Prostate gland (tissue), 2 donors: Measurements from ENCODE around the gene GPR137. TPM values are rescaled to one million over a fixed set of nuclear protein-coding genes. Genes with fewer than 3 reads are reported as not detected.

Experiments used
- DNase-seq: peaks from one replicate; pipeline ENCODE4 v3.0.0-alpha.2; 2019; ENCODE audit warnings: low spot score
- H3K27ac ChIP-seq, 2 donors: fragments of 200-600 bp; sonication (generic); 2 replicates each; pipeline ENCODE4 v1.5.1; 2017 to 2019
- H3K27me3 ChIP-seq: fragments of 200-600 bp; sonication (generic); replicated peaks from 2 replicates; pipeline ENCODE4 v1.5.1; 2019; ENCODE audit not compliant: insufficient read depth
- H3K36me3 ChIP-seq, 2 donors: fragments of 200-600 bp; sonication (generic); 1 replicate in 1 of 2; 2 replicates in 1 of 2; pipeline versions ENCODE4 v1.5.1 to v1.8.1; 2017 to 2019
- H3K4me1 ChIP-seq: fragments of 200-600 bp; sonication (generic); replicated peaks from 2 replicates; pipeline ENCODE4 v1.5.1; 2019
- H3K4me3 ChIP-seq, 2 donors: fragments of 200-600 bp; sonication (generic); 2 replicates each; pipeline ENCODE4 v1.5.1; 2017 to 2019
- H3K9me3 ChIP-seq: fragments of 200-600 bp; sonication (generic); 2 replicates; pipeline ENCODE4 v1.5.1; 2017
- CTCF ChIP-seq, 4 experiments: fragments of 200-600 bp in 2 of 4; fragments of 450-650 bp in 2 of 4; sonication (generic) in 2 of 4; IDR thresholded peaks; 1 replicate in 3 of 4; 2 replicates in 1 of 4; pipeline ENCODE4 v1.5.1; 2016 to 2019; ENCODE audit warnings: antibody characterized with exemption in 4 of 4, mild to moderate bottlenecking in 2 of 4, moderate library complexity in 2 of 4
- POLR2A ChIP-seq: fragments of 450-650 bp; IDR thresholded peaks from one replicate; pipeline ENCODE4 v1.6.1; 2016; ENCODE audit warnings: antibody characterized with exemption, mild to moderate bottlenecking
- POLR2AphosphoS5 ChIP-seq: sonication (generic); formaldehyde crosslinking; IDR thresholded peaks from one replicate; pipeline ENCODE4 v1.6.1; 2017; ENCODE audit warnings: antibody characterized with exemption
- WGBS: methylation state at CpG from one replicate; pipeline ENCODE4 v1.1.5; 2018; 5-methylcytosine and 5-hydroxymethylcytosine counted together
- intact Hi-C: fragments of 100-400 bp; cut with DNase I; formaldehyde crosslinking; loops from one replicate; pipeline ENCODE4 v1.14.2; 2022
- total RNA-seq, 2 donors: library from RNA; depleted of rRNA; stranded (reverse); fragments of >200 nt; gene quantifications; one replicate each; pipeline ENCODE4 v1.1.0, GENCODE V29; 2016

Gene GPR137
- total RNA-seq, 2 donors from 2014 or later = 38.8 to 94.9 TPM

DNA sequence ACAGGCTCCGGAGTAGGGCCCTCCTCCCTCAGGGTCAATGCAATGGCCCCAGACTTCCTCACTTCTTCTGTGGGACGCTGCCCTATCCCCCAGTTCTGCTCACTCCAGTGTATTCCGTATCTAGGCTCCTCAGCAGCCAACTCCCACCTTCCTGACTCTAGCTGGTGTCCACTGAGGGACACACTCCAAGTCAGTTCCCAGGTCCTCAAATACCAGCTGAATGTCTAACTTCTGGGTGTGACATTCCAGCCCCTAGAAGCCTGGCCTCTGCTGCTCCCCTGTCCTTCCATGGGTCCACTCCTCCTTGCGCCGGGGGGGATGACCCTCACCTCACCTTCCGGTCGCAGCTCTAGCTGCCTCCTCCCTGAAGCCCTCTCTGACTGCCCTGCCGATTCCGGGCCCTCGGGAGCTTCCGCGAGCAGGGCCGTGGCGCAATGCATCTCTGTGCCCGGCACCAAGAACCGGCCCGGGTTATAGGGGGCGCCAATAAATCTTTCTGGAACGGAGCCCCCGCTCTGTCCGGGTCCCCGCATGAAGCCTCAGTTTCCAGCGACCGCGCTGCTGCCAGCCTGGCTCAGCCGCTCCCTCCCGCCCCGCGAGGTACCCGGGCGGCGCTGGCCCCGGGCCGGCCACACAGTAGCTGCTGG is 16.6 kb upstream of the GPR137 start:
- H3K9me3 ChIP-seq = no peaks in the 10 kb centered on the region
- TF ChIP-seq CTCF (IDR thresholded peaks at IDR 0.05) (no peak), POLR2AphosphoS5 (no peak), POLR2A (no peak)
- peak overlapping the region; percentile 64 to 69 for H3K4me3 ChIP-seq
- intact Hi-C loops = no loop called here
- WGBS = 3% methylated on average over 18 of the region's 34 CpGs
- H3K36me3 ChIP-seq = no peaks in the 10 kb centered on the region
- H3K27me3 ChIP-seq = no peaks in the 10 kb centered on the region
- peak; percentile 51 for DNase-seq
- peaks cover 8% of the 10 kb centered on the region for H3K4me1 ChIP-seq
- peak overlapping the region; percentile 94 to 96 for H3K27ac ChIP-seq

DNA sequence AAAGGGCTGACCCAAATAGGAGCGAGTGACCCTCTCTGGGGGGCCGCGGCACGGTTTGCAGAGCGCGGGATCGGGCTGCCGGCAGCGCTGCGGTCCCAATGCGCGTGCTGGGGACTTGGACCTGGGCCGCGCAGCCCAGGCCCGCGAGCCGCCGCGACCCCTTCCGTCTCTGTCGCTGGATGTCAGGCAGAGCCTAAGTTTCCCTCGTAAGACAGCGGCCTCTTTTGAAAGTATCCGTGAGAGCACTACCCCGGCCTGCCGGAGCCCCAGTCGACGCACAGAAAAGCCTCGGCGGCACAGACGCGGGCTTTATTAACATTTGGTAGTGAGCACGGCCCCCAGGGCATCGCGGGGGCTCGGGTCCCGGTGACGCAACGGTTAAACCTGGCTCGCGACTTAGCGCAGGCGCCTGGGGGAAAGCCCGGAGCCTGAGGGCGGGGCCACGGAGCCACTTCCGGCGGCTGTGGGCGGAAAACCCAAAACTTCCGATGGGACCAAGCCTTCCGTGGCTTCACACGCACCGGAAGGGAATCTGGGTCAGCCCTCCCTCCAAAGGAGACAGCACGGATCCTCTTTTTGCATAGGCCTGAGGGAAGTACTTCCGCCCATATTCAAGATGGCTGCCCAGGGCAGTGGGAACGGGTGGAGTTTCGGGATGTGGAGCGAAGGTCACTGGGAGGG is 16.0 kb upstream of the GPR137 start:
- DNase-seq = peak; percentile 99
- peaks cover 8% of the 10 kb centered on the region for H3K4me1 ChIP-seq
- intact Hi-C loops = no loop called here
- WGBS = under 1% methylated on average over 46 of the region's 58 CpGs
- H3K27ac ChIP-seq = peak overlapping the region; percentile 94 to 96
- no peaks in the 10 kb centered on the region for H3K27me3 ChIP-seq
- TF ChIP-seq CTCF (IDR thresholded peaks at IDR 0.05) (peak in 3 of 4 experiments; percentile 13 to 33 (median 28)), POLR2A (peak; percentile 14), POLR2AphosphoS5 (peak; percentile 99)
- peak overlapping the region; percentile 64 to 69 for H3K4me3 ChIP-seq
- no peaks in the 10 kb centered on the region for H3K9me3 ChIP-seq
- H3K36me3 ChIP-seq = no peaks in the 10 kb centered on the region

DNA sequence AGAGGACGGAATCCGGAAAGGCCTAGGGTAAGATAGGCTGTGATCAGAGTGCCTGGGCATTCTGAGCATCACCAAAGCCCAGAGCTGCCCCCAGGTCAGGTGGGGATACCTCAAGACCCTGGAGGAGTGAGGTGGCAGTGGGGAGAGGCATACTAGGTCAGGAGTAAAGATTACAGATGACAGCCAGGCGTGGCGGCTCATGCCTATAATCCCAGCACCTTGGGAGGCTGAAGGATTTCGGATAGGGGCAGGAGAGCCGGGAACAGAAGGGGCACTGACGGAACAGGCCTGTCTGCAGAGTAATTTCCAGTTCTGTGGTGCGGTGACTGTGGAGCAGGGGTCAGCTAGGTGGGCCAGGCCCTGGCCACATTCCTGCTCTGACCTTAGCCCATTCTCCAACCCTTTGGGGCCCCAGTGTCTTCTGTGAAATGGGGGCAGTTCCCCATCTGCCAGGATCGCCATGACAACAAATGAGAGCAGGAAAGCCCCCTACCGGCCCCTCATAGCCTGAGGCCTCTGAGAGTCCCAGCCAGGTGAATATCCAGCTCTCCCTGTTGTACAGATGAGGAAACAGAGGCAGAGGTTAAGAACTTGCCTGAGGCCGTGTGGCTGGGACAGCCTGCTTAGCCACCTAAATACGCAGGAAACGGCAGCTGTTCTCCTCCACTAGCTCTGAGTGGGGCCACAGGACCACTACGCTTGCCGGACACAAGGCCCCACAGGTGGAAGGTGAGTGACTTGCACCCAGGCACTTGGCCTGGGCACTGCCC is 10.4 kb upstream of the GPR137 start:
- Histone ChIP-seq H3K4me1 (no peaks in the 10 kb centered on the region), H3K27ac (no peak overlapping the region), H3K27me3 (no peaks in the 10 kb centered on the region), H3K36me3 (no peaks in the 10 kb centered on the region), H3K4me3 (no peak overlapping the region), H3K9me3 (no peaks in the 10 kb centered on the region)
- DNase-seq = no peak
- TF ChIP-seq POLR2AphosphoS5 = no peak
- TF ChIP-seq CTCF (IDR thresholded peaks at IDR 0.05) = no peak
- no peak for TF ChIP-seq POLR2A
- 86% methylated on average over 15 of the region's 15 CpGs for WGBS
- intact Hi-C loops = no loop called here

- Histone ChIP-seq H3K27ac (no peak overlapping the region), H3K4me3 (no peak overlapping the region), H3K36me3 (no peaks in the 10 kb centered on the region), H3K4me1 (no peaks in the 10 kb centered on the region), H3K9me3 (no peaks in the 10 kb centered on the region), H3K27me3 (no peaks in the 10 kb centered on the region)
- intact Hi-C loops = no loop called here
- TF ChIP-seq POLR2AphosphoS5 (no peak), CTCF (IDR thresholded peaks at IDR 0.05) (no peak), POLR2A (no peak)
- no peak for DNase-seq
- 60% methylated on average over 2 of the region's 2 CpGs for WGBS
Measured at GRCh38 chr11:64275841-64276240, 9.8 kb upstream of the GPR137 start.
